Stimulated activated CD8-positive, alpha-beta memory T cell treated with anti-CD3 and anti-CD28 coated beads, Interleukin-12 subunit alpha, Interleukin-12 subunit beta, amount 100 ng/mL, for 1 hour (primary cell): ENCODE results near the gene CEP128.

Experiments
- DNase-seq: peaks from one replicate; pipeline ENCODE4 v3.0.0-alpha.2; 2020; ENCODE audit warnings: low read depth

CEP128 gene

DNA sequence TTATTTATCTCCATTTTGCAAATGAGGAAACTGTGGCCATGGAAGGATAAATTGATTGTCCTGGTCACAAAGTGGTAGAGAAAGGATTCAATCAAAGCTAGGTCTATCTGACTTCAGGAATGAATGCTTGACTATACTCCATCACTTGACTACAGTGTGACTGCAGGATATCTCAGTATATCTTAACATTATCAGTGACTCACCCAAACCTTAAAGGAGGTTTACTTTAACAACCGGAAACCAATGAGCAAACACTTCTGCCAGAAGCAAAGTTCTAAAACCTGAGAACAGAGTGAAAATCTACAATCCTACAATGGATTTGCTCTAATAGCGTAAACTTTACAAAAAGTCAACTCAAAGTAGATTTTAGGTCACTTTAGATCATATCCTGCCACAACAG, 277.0 kb downstream of the CEP128 start:
- DNase-seq: no peak

DNA sequence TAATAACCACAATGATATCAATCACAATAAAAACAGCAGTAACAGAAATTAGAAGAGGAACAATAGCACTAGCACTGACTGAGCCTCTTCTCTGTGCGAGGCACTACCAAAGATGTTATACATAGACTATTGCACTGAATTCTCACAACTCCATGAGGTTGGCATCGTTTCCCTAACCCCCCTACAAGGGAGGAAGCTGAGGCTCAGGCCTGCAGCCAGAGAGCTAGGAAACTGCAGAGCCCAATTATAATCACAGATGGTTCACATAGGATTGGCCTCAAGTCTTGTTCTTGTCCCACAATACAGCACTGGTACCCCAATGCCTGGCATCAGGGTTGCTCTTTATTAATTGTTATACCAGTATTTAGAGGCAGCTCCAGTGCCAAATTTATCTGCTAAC, 278.0 kb downstream of the CEP128 start:
- no peak for DNase-seq

DNA sequence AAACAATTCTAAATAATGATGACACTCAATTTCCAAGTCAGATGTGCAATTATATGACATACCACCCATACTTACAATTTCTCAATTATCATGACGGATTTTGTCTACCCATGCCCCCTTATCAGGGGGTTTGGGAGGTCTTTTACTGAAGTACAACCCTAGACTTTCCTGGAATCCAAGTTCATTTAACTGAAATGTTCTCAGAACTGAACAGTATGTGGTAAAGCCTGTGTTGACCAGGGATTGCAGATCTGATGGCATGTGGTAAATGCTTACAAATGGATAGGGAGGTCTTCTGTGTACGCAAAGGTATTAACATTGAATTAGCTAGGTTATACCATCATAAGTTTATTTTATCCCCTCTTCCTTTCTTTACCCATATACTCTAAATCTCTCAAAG, 281.8 kb downstream of the CEP128 start:
- DNase-seq: no peak

DNA sequence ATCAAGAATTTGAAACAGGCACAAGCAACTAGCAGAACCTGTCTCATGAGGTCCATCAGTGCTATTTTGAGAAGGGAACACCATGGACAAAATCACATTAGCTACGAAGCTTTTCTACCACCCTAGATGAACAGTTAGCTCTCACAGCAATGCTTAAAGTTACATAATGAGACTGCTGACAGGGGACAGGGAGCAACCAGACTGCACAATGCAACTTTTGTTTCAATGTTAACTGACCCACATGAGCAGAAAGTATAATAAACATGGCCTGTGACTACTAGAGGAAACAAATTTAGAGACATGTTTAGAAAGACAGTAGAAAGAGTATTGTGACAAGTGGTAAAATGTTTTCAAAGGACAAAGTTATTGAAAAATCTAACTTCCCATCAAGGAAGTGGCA, 282.8 kb downstream of the CEP128 start:
- DNase-seq: no peak

DNA sequence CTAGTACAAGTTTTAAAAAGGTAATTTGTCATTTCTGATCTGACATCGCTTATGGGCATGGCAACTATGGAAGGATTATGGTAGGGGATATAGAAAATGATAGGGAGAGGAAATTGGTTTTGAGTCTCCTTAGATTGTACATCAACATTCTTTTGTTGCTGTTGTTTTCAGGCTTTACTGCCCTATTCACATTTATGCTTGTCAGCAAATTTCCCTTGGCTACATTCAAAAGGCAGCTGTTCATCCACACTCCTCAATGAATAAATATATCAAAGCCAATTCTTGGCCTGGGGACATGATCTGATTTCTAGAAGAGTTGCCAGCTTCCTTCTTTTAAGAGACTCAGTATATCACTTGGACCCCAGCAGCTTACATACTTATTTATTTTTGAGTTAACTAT, 283.4 kb downstream of the CEP128 start:
- no peak for DNase-seq

DNA sequence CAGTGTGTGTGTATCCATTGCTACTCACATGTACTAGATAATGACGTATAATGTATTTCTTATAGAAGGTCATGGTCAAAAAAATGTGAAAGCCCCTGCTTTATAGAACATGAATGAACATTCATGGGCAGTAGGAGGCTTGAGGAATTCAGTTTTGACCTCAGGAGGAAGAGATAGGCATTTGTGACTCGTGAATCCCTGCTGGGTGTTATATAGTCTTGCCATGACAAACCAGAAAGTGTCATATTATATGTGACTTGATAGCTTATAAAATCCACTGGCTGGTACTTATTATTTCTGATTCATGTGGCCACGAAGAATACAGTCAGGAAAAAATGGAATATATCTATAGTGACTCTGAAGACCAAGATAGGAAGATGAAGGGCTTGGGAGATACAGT, 287.6 kb downstream of the CEP128 start:
- no peak for DNase-seq

DNA sequence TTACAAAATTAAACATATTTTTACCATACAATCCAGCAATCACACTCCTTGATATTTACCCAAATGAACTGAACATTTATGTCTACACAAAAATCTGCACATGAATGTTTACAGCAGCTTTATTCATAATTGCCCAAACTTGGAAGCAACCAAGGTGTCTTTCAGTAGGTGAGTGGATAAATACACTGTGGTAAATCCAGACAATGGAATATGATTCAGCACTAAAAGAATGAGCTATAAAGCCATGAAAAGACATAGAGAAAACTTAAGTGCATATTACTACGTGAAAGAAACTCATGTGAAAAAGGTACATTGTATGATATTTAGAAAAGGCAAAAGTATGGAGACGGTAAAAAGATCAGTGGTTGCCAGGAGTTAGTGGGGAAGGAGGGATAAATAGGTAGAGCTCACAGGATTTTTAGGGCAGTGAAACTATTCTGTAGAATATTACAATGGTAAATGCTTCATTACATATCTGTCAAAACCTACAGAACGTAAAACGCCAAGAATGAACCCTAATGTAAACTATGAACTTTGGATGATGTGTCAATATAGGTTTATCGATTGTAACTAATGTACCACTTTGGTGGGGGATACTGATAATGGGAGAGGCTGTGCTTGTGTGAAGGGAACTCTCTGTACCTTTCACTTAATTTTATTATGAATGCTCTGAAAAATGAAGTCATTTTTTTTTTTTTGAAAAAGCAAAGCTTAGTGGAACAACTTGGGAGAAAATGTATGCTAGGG, 295.7 kb downstream of the CEP128 start:
- no peak for DNase-seq

DNA sequence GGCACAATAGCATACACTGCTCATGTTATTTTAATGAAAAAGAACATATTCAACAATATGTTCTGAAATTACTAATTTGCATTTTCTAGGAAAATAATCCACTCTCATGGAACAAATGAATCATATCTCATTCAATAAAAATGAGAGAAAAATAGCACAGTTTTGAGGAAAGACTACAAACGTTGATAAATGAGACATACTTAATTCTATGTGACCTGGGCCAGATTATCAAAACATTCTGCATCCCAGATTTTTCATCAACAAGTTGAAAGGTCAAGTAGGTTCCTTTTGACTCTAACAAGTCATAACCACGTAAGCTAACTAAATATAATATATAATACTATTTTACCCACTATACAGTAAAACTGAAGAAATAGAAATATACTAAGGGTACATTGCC, 296.7 kb downstream of the CEP128 start:
- no peak for DNase-seq

DNA sequence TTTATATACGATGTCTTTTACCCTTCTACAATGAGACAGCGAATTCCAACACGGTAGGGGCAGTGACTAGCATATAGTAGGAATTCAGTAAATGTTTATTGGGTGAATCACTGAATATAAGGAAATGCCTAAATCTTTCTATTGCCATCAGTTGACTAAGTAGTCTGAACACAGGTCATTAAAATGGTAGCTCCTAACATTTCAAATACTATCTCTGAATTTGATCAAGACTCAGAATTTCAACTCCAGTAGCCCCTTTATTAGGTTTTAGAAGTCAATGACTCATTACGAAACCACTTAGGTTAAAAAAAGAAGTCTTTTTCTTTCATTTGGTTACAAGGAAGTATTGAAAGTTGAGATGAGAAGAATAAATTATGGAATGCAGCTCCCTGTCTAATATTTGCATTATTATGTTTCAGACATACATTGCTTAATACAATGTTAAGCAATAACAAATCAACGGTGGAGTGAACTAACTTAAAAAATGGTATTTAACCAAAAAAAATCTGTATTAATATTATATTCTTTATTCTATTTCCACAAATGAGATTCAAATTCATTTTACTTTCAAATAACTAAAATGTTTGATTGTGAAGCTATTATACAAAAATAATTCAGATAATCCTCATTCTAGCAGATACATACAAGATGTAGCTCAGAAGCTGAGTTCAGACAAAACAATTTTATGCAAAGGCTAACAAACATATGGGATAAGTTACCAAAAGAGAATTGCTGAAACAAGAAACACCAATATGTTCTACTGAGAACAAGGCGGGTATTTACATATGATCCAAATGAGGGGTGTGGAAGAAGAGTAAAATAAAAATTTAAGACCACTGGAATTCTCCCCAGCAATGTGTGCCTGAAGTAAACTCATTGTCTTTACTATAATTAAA, 302.7 kb downstream of the CEP128 start:
- no peak for DNase-seq

DNA sequence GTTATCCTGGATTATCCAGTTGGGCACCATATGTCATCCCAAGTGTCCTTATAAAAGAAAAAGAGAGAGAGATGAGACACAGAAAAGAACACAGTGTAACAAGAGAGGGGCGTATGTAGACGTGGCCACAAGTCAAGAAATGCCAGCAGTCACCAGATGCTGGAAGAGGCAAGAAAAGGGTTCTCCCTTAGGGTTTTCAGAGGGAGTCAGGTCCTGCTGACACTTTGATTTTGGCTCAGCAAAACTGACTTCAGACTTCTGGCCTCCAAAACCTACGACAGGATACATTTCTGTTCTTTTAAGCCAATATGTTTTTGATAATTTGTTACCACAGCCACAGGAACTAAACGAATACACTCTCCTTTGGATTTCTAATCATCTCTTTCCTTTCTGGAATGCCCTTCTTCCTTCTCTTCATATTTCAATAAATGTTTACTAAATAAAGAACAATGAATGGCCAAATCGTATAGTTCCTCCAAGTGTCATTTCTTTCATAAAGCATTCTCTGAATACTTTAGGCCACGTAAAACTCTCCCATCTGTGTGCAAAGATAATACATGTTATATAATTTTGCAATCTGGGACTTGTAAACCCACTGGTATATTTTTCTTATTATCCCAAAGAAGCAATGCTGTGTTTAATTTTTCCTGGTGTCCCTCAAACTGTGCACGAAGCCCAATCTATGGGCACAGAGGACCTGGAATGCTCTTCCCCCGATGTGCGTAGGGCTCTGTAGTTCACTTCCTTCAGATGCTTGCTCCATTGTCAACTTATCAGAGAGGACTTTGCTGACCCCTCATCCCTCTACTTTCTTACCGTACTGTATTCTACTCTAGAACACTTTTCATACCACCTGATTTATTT, 303.6 kb downstream of the CEP128 start:
- no peak for DNase-seq

DNA sequence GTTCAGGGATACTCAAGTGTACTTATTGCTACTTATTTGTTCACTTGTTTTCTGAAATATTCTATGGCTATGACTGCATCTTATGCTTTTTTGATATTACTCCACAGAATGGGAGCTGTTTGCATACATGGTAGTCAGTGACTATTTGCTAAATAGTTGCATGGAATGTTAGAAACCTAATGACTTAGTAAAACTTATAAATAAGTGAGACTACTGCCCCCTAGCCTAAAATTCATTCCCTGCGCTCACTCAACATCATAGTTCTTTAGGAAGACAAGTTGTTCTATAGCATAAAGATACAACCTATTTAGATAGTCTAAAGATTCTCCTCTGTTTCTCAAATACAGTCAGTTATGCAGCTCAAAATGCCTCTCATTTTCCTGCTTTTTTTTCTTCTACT, 305.5 kb downstream of the CEP128 start:
- no peak for DNase-seq

DNA sequence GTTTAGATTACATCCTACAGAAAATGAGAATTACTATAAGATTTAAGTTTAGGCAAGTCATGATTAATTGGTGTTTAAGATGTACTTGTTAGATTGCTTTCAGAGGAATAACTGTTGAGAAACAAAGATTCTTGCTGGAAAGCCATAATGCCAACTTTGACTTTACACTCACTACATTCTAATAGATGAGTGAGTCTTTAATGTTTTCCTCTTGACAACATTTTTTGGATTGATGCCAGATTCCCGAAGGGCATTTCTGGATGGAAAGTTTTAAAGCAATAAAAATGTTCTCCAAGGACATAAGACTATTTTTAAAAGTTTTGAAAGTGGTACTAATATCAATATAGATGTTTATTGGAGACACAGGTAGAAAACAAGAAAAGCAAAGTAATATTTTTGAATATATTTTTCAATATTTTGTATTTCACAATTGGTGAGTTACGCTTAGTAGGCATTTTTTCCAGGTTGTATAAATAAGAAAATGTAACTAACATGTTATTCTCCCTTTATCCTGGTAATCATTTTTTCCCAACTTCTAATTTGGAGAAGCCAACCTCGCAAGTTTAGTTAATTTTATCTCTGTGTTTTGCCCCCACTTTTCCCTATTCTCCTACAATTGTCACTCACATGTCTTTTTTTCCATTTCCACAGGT, 307.3 kb downstream of the CEP128 start:
- no peak for DNase-seq

DNA sequence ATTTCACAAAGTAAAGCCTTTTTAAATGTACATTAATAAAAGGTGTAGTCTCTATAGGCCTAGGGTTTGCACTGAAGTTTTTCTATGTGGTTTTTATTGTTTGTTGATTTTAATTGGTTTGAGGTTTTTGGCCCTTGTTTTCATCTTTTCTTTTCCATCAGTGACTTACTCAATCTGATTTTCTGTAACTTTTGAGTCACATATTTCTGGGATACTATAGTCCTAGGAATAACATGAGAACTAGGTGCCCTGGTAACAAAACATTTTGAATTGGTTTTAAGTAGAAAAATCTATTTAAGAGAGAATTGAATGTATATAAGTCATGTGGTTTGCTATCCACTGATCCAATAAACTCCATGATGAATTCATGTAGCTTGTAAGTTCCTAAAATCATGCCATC, 311.9 kb downstream of the CEP128 start:
- DNase-seq: no peak

DNA sequence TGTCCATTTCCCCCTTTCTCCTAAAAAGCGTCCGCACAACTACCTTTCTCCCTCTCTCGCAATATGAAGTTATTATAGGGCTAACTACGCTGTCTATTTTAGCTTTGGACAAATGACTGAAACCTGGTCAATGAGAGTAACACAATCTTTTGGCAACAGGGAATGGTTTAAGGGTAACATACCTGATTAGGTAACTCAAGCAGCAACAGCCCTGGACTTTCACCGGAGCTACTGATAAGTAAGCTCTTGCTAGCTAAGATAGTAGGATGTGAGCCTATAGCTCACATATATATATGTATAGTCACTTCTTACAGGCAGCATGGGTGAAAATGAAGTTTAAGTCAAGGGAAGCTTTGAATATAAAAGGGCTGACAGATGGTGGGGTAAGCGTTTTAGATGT, 313.0 kb downstream of the CEP128 start:
- DNase-seq: no peak

DNA sequence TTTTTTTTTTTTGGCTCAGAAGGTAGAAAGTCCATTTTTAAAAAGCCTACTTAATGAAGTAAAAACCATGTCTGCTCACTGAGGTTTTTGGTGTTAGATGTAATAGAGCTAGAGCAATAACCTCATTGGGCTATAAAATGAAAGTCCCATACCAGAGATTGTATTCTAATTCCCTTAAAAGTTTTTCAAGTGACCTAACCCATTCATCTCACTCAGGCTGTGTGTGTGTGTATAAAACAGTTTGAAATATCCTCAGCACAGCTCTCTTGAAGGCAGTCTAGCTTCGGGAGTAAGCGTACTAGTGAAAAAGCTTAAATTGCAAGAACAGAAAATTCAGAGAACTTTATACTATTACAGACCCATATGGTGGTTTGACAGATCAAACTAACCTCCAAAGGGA, 313.8 kb downstream of the CEP128 start:
- DNase-seq: no peak

DNA sequence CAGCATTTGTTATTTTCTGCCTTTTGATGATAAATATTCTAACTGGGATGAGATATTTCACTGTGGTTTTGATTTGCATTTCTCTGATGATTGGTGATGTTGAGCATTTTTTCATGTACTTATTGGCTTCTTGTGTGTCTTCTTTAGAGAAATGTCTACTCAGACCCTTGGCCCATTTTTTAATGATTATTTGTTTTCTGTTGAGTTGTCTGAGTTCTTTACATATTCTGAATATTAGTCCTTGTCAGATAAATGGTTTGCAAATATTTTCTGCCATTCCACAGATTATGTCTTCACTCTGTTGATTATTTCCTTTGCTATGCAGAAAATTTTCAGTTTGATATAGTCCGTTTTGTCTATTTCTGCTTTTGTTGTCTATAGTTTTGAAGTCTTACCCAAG, 317.0 kb downstream of the CEP128 start:
- DNase-seq: no peak

DNA sequence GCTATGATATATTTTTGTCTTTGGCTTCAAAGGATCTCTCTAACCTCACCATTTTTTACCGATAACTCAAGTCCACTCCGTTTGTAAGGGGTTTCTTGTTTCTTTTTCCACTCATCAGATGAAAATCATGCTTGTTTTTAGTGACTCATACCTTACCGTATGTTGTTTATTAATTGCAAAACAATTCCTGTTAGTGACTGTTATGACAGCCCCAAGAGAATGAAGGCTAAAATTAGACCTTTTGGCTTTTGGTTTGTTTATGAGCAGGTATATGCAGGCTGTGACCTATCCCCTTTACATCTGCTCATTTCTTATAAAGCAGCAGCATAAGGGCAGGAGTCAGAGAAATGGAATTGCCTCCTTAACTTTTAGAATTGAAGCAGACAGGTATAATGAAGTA, 319.8 kb downstream of the CEP128 start:
- DNase-seq: no peak

DNA sequence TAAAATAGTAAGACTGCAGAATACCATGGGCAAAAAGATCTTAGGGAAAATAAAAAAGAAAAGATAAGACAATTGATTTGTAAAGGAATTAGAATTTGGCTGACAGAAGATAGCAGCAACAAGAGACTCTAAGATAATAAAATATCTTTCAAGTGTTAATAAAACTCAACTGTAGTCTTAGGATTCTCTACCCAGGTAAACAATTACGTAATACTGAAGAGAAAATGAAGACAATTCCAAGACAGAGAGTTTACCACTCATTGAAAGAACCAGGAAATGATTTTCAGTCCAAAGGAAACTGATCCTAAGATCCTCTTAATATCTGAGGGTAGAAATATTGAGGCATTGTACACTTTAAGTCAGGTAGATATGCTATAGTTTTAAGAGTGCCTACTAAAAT, 321.1 kb downstream of the CEP128 start:
- DNase-seq: no peak

DNA sequence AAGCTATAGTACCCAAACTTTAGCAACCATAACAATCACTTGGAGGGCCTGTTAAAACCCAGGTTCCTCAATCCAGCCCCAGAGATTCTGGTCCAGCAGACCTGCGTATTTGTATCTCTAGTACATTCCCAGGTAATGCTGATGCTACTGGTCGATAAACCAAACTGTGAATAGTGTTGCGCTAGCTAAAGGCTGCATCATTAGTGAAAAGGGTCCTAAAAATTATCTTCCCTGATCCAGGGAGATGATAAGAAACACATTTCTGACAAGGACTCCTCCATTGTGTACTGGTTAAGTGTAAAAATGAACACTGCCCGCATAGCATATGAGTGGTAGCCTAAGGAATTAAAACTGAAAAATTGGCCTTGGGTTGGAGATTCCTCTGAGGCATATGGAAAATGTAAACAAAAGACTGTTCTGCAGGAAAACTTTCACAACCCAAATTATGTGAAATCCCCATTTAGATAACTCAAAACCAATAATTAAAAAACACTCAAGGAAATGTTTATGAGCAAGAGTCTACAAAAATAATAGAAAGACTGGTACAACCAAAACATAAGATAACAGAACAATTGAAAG, 322.7 kb downstream of the CEP128 start:
- no peak for DNase-seq

DNA sequence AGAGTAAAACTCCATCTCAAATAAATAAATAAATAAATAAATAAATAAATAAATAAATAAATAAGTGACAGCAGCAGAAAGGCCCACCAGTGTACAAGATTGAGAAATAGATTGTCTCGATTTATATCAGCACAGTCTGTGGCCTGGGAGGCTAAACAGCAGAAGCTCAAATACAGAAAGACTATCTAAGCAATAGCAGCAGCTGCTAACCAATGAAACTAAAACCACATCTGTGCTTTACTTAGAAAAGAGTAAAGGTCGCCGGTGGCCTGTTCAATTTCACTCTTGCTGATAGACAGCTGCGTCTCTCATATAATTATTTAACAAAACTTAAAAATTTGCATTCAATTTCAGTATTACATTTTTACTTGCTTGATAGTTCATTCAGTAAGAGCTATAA, 325.7 kb downstream of the CEP128 start:
- no peak for DNase-seq

DNA sequence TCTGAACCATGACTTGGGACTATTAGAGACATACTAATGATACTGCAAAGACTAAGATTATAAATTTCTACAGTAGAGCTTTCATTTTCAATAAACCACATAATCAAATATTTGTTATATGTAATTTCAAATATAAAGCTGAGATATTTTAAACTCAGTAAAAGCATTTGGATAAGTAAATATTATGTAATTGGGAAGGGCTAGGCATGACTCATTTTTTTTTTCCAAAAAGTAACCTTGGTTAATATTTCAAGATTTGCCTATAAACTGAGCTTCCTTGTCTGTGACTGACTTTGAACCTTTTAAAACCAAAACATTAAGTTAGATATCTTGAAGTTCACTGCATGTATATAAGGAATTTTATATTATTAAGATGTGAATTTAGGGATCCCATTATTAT, 332.5 kb downstream of the CEP128 start:
- no peak for DNase-seq

DNA sequence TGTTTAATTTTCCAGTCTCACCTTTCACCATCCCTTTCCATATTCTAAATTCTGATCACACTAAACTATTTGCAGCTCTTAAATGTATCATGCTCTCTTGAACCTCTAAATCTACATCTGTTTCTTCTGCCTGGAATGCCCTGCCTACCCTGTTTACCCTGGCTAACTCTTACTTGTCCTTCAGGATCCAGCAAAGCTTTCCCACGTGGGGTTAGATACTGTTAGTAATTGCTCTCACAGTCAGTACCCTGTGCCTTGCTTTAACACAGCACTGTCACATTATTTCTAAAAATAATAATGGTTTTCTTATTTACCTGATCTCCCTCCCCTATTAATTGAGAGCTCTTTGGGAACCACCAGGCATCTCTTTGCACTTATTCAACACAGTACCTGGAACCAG, 333.0 kb downstream of the CEP128 start:
- no peak for DNase-seq
